Body of pancreas (tissue), 4 donors: Measurements from ENCODE around the gene ARID5B. TPM values are rescaled to one million over a fixed set of nuclear protein-coding genes. Genes with fewer than 3 reads are reported as not detected.

Experiments used
- ATAC-seq: fragments of 150-250 bp; one replicate; pipeline ENCODE4 v1.9.1; 2016
- DNase-seq, 4 donors: peaks; one replicate each; pipeline ENCODE4 v3.0.0-alpha.2; 2019
- H3K27ac ChIP-seq, 4 donors: fragments of 200-600 bp; sonication (generic); 1 replicate in 3 of 4; 2 replicates in 1 of 4; pipeline versions ENCODE4 v1.5.1 to v1.6.1; 2016 to 2019; ENCODE audit warnings: mild to moderate bottlenecking in 1 of 4, mixed read lengths in 1 of 4, moderate library complexity in 1 of 4
- H3K27me3 ChIP-seq, 2 donors: fragments of 200-600 bp; sonication (generic); one replicate each; pipeline ENCODE4 v1.6.0; 2016; ENCODE audit warnings: mild to moderate bottlenecking in 1 of 2
- H3K36me3 ChIP-seq, 2 donors: fragments of 200-600 bp; sonication (generic); replicated peaks in 1 of 2; 2 replicates each; pipeline ENCODE4 v1.5.1; 2016; ENCODE audit warnings: low read depth in 2 of 2; ENCODE audit not compliant: insufficient read depth in 1 of 2
- H3K4me1 ChIP-seq: fragments of 200-600 bp; sonication (generic); one replicate; pipeline ENCODE4 v1.6.0; 2016
- H3K4me3 ChIP-seq, 2 donors: fragments of 200-600 bp; sonication (generic); 1 replicate in 1 of 2; 2 replicates in 1 of 2; pipeline ENCODE4 v1.5.1; 2016 to 2019
- H3K9me3 ChIP-seq, 3 donors: fragments of 200-600 bp; sonication (generic); 1 replicate in 2 of 3; 2 replicates in 1 of 3; pipeline ENCODE4 v1.5.1; 2016
- POLR2A ChIP-seq, 3 donors: fragments of 450-650 bp; IDR thresholded peaks; one replicate each; pipeline ENCODE4 v1.6.1; 2016; ENCODE audit warnings: antibody characterized with exemption in 3 of 3, mild to moderate bottlenecking in 2 of 3
- WGBS, 2 donors: methylation state at CpG; one replicate each; pipeline ENCODE4 v1.1.5; 2017; 5-methylcytosine and 5-hydroxymethylcytosine counted together
- intact Hi-C: fragments of 100-400 bp; cut with DNase I; formaldehyde crosslinking; loops from one replicate; pipeline ENCODE4 v1.15.1; 2023
- total RNA-seq, 2 donors: library from RNA; depleted of rRNA; stranded (reverse); fragments of >200 nt; gene quantifications; one replicate each; pipeline ENCODE4 v1.1.0, GENCODE V29; 2016
- TF ChIP-seq, protein P1 (sequence below), 7 experiments: fragments of 450-650 bp in 4 of 7; fragments of 200-600 bp in 3 of 7; sonication (generic) in 3 of 7; IDR thresholded peaks; one replicate each; pipeline ENCODE4 v1.5.1; 2016 to 2019; ENCODE audit warnings: antibody characterized with exemption in 7 of 7

ARID5B gene
- total RNA-seq, 2 donors from 2014 or later: 16.1 to 17.1 TPM

- Histone ChIP-seq H3K9me3 (no peaks in the 10 kb centered on the region), H3K27me3 (no peaks in the 10 kb centered on the region), H3K4me1 (peaks cover 7% of the 10 kb centered on the region), H3K27ac (no peak overlapping the region), H3K4me3 (no peak overlapping the region), H3K36me3 (no peaks in the 10 kb centered on the region)
- ATAC-seq (no peak), DNase-seq (no peak)
- TF ChIP-seq, protein P1, sequence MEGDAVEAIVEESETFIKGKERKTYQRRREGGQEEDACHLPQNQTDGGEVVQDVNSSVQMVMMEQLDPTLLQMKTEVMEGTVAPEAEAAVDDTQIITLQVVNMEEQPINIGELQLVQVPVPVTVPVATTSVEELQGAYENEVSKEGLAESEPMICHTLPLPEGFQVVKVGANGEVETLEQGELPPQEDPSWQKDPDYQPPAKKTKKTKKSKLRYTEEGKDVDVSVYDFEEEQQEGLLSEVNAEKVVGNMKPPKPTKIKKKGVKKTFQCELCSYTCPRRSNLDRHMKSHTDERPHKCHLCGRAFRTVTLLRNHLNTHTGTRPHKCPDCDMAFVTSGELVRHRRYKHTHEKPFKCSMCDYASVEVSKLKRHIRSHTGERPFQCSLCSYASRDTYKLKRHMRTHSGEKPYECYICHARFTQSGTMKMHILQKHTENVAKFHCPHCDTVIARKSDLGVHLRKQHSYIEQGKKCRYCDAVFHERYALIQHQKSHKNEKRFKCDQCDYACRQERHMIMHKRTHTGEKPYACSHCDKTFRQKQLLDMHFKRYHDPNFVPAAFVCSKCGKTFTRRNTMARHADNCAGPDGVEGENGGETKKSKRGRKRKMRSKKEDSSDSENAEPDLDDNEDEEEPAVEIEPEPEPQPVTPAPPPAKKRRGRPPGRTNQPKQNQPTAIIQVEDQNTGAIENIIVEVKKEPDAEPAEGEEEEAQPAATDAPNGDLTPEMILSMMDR (IDR thresholded peaks at IDR 0.05): no peak
- TF ChIP-seq POLR2A (IDR thresholded peaks at IDR 0.05): no peak
- intact Hi-C loops: no loop called here
- 82 to 87% methylated on average over 1 of the region's 1 CpG for WGBS, 2 donors
These were observed 121.8 kb downstream of the ARID5B start for GRCh38 chr10:62023329-62023728.

DNA sequence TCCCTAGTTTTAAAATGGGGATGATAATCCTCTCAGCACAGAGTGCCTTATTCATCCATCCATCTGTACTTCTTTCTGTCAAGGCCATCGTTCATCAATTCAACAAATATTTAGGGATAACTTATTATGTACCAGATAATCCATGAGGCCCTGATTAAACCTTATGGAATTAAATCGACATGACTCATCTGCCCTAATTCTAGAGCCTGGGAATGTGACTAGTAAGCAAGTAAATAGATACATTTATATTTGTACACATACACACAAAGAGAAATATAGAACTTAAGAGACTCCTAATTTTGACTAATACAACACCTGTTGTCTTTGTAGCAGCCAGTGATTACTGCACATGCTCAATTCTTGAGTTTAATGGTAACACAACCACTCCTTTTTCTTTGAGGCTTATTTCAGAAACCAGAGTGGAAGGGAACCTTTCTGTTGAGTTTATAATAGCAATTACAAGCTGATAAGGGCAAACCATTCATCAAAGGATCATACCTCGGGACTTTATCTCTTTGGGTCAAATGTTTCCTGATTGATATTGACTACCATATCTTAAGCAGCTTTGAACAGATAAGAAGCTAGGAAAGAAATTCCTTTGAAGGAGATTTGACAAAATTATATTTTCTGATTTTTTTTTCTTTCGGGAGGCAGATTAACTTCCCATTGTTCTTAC, 122.7 kb downstream of the ARID5B start:
- DNase-seq: no peak
- intact Hi-C loops: no loop called here
- Histone ChIP-seq H3K27me3 (no peaks in the 10 kb centered on the region), H3K4me1 (peaks cover 5% of the 10 kb centered on the region), H3K36me3 (no peaks in the 10 kb centered on the region), H3K9me3 (no peaks in the 10 kb centered on the region), H3K4me3 (no peak overlapping the region), H3K27ac (no peak overlapping the region)
- WGBS, 2 donors: 42 to 46% methylated on average over 4 of the region's 4 CpGs
- TF ChIP-seq, protein P1 (IDR thresholded peaks at IDR 0.05): no peak
- no peak for TF ChIP-seq POLR2A (IDR thresholded peaks at IDR 0.05)
- no peak for ATAC-seq

GRCh38 chr10:62025134-62025794, 123.8 kb downstream of the ARID5B start:
- Histone ChIP-seq H3K4me1 (peaks cover 5% of the 10 kb centered on the region), H3K36me3 (no peaks in the 10 kb centered on the region), H3K27ac (no peak overlapping the region), H3K9me3 (no peaks in the 10 kb centered on the region), H3K4me3 (no peak overlapping the region), H3K27me3 (no peaks in the 10 kb centered on the region)
- ATAC-seq (no peak), DNase-seq (no peak)
- WGBS, 2 donors: 91 to 92% methylated on average over 4 of the region's 4 CpGs
- TF ChIP-seq, protein P1 (IDR thresholded peaks at IDR 0.05): no peak
- no peak for TF ChIP-seq POLR2A (IDR thresholded peaks at IDR 0.05)
- intact Hi-C loops: no loop called here

GRCh38 chr10:62025901-62026879, 124.7 kb downstream of the ARID5B start:
- H3K27me3 ChIP-seq: no peaks in the 10 kb centered on the region
- H3K36me3 ChIP-seq: no peaks in the 10 kb centered on the region
- ATAC-seq: no peak
- no peak overlapping the region for H3K4me3 ChIP-seq
- peaks cover 5% of the 10 kb centered on the region for H3K4me1 ChIP-seq
- TF ChIP-seq, protein P1 (IDR thresholded peaks at IDR 0.05): no peak
- TF ChIP-seq POLR2A (IDR thresholded peaks at IDR 0.05): no peak
- no peaks in the 10 kb centered on the region for H3K9me3 ChIP-seq
- no peak overlapping the region for H3K27ac ChIP-seq
- WGBS, 2 donors: 73 to 77% methylated on average over 4 of the region's 4 CpGs
- intact Hi-C loops: no loop called here
- no peak for DNase-seq
